GM12878 (cell line): ENCODE data around the gene TUBD1. TPM values are rescaled to one million over a fixed set of nuclear protein-coding genes. Genes with fewer than 3 reads are reported as not detected.

Experiments
- ATAC-seq: fragments of 200-7000 bp; cut with Tn5 transposase; 3 replicates; pipeline ENCODE4 v1.9.1; 2020; ENCODE audit warnings: mild to moderate bottlenecking, moderate library complexity
- BruUV-seq: library from RNA; stranded (reverse); fragments of 400-500 nt; replicated peaks from 2 replicates; lab custom pipeline; 2021; lab: Mats Ljungman, UMichigan
- CTCF ChIA-PET: fragments of 300-600 bp; sonication (Branson Sonifier 250); formaldehyde crosslinking; extraction: SDS; loops from one replicate; lab custom pipeline; 2021; ENCODE audit warnings: inconsistent platforms; lab: Yijun Ruan, JAX
- POLR2A ChIA-PET: fragments of 350-600 bp; formaldehyde crosslinking; extraction: SDS; loops from one replicate; lab custom pipeline; 2021; ENCODE audit warnings: inconsistent platforms; lab: Charles Lee
- RAD21 ChIA-PET: fragments of 300-600 bp; sonication (Branson Sonifier 250); formaldehyde crosslinking; loops from one replicate; lab custom pipeline; 2023; ENCODE audit warnings: antibody characterized with exemption; ENCODE audit not compliant: unreplicated experiment; lab: Charles Lee
- SMC1A ChIA-PET: fragments of 300-600 bp; sonication (Branson Sonifier 250); formaldehyde crosslinking; loops from one replicate; lab custom pipeline; 2023; ENCODE audit not compliant: unreplicated experiment, uncharacterized antibody; lab: Charles Lee
- DNase-seq: peaks from one replicate; pipeline ENCODE4 v3.0.0-alpha.2; 2011; ENCODE audit warnings: low read depth, low spot score
- FAIRE-seq: peaks from 3 replicates; lab custom pipeline; 2011; peaks lifted over from hg19 to GRCh38; lab: Jason Lieb, UNC
- H2AFZ ChIP-seq: 2 replicates; pipeline ENCODE4 v1.6.0; 2011; ENCODE audit warnings: low read depth, low read length, control low read depth; ENCODE audit not compliant: control insufficient read depth
- H3K27ac ChIP-seq: 2 replicates; pipeline ENCODE4 v1.5.1; 2011; ENCODE audit warnings: control low read depth; ENCODE audit not compliant: control insufficient read depth, insufficient read depth
- H3K27me3 ChIP-seq, 2 experiments: replicated peaks in 1 of 2; 2 replicates each; pipeline versions ENCODE4 v1.6.0 to v1.6.1; 2011; ENCODE audit warnings: low read length in 1 of 2; ENCODE audit not compliant: control insufficient read depth in 2 of 2, insufficient read depth in 2 of 2
- H3K36me3 ChIP-seq, 2 experiments: 2 replicates each; pipeline ENCODE4 v1.5.1; 2011; ENCODE audit warnings: low read length in 1 of 2; ENCODE audit not compliant: control insufficient read depth in 2 of 2, insufficient read depth in 2 of 2
- H3K4me1 ChIP-seq: 2 replicates; pipeline ENCODE4 v1.6.1; 2011; ENCODE audit warnings: mild to moderate bottlenecking, low read length, moderate library complexity, mixed read lengths; ENCODE audit not compliant: control insufficient read depth, insufficient read depth
- H3K4me2 ChIP-seq: 2 replicates; pipeline ENCODE4 v1.6.0; 2011; ENCODE audit warnings: control low read depth; ENCODE audit not compliant: control insufficient read depth, insufficient read depth
- H3K4me3 ChIP-seq: fragments of 200-600 bp; sonication (generic); 2 replicates; pipeline ENCODE4 v1.5.1; 2016
- H3K79me2 ChIP-seq: 2 replicates; pipeline ENCODE4 v1.6.0; 2011; ENCODE audit warnings: low read length; ENCODE audit not compliant: control insufficient read depth, insufficient read depth
- H3K9ac ChIP-seq: 2 replicates; pipeline ENCODE4 v1.8.0; 2011; ENCODE audit warnings: low read length, control low read depth, mixed read lengths; ENCODE audit not compliant: control insufficient read depth, insufficient read depth
- H3K9me3 ChIP-seq: replicated peaks from 3 replicates; pipeline ENCODE4 v1.5.1; 2011; ENCODE audit warnings: mild to moderate bottlenecking, low read length; ENCODE audit not compliant: control insufficient read depth, insufficient read depth
- H4K20me1 ChIP-seq: 2 replicates; pipeline ENCODE4 v1.6.0; 2011; ENCODE audit not compliant: control insufficient read depth, insufficient read depth
- ATF3 ChIP-seq: IDR thresholded peaks from 2 replicates; pipeline ENCODE4 v1.6.1; 2011; ENCODE audit warnings: low read depth, mild to moderate bottlenecking, low read length, moderate library complexity, borderline replicate concordance; ENCODE audit errors: extremely low read depth
- ETV6 ChIP-seq, 2 experiments: fragments of 450-650 bp in 1 of 2; IDR thresholded peaks in 1 of 2; conservative IDR thresholded peaks in 1 of 2; 2 replicates each; pipeline ENCODE4 v1.6.1; 2014; ENCODE audit warnings: antibody characterized with exemption in 1 of 2, borderline replicate concordance in 1 of 2, low read depth in 1 of 2, mild to moderate bottlenecking in 1 of 2, moderate library complexity in 1 of 2
- MEF2A ChIP-seq: IDR thresholded peaks from 2 replicates; pipeline ENCODE4 v1.6.1; 2011; ENCODE audit warnings: low read depth, mild to moderate bottlenecking, low read length, moderate library complexity; ENCODE audit not compliant: insufficient read depth
- RCOR1 ChIP-seq: conservative IDR thresholded peaks from 2 replicates; pipeline ENCODE4 v1.6.1; 2012; ENCODE audit warnings: low read depth, low read length, improper control_type of control experiment
- RELA ChIP-seq: fragments of 450-650 bp; IDR thresholded peaks from 2 replicates; pipeline ENCODE4 v1.8.0; 2014; ENCODE audit warnings: borderline replicate concordance; ENCODE audit not compliant: partially characterized antibody
- TCF7 ChIP-seq: IDR thresholded peaks from 2 replicates; pipeline ENCODE4 v1.6.1; 2014; ENCODE audit warnings: antibody characterized with exemption, borderline replicate concordance
- WGBS: methylation state at CpG from one replicate; pipeline ENCODE4 v1.1.6; 2016; ENCODE audit warnings: low lambda C conversion rate; ENCODE audit not compliant: insufficient replicate concordance, insufficient coverage; ENCODE audit errors: missing lambda C conversion rate; 5-methylcytosine and 5-hydroxymethylcytosine counted together
- in situ Hi-C: fragments of 300-500 bp; cut with MboI; formaldehyde crosslinking; loops from 9 replicates; pipeline ENCODE4 v1.14.3; 2018; ENCODE audit warnings: mixed read lengths
- intact Hi-C: fragments of 100-400 bp; cut with micrococcal nuclease; formaldehyde crosslinking; loops from one replicate; pipeline ENCODE4 v1.14.2; 2022; ENCODE audit not compliant: unreplicated experiment
- polyA plus RNA-seq, 11 experiments: library from polyadenylated mRNA; depleted of rRNA in 4 of 11; unstranded in 6 of 11; stranded (reverse) in 5 of 11; fragments of >200 nt; fragmentation: Nextera tagmentation in 4 of 11; fragmentation: Illumina TruSeq in 1 of 11; extraction: Ambion mirVana in 4 of 11; extraction: Trizol in 1 of 11; gene quantifications; 1 replicate in 1 of 11; 2 replicates in 10 of 11; pipeline versions ENCODE4 v1.2.1 to v1.2.3, GENCODE V29; 2011 to 2016; ENCODE audit warnings: inconsistent platforms in 2 of 11, missing spikeins in 2 of 11, low read depth in 1 of 11
- total RNA-seq, 4 experiments: library from RNA; depleted of rRNA in 3 of 4; stranded (reverse); fragments of >200 nt in 3 of 4; fragmentation: Illumina TruSeq in 1 of 4; extraction: Trizol in 1 of 4; gene quantifications; 2 replicates each; pipeline versions ENCODE4 v1.2.1 to v1.2.3, GENCODE V29; 2013 to 2021

Gene TUBD1
- total and polyA plus RNA-seq, 10 of the 15 experiments (the other 5 are each of a cell fraction or from before 2014, with no cell fraction given) = 5.3 to 10.8 (median 8.3) TPM

DNA sequence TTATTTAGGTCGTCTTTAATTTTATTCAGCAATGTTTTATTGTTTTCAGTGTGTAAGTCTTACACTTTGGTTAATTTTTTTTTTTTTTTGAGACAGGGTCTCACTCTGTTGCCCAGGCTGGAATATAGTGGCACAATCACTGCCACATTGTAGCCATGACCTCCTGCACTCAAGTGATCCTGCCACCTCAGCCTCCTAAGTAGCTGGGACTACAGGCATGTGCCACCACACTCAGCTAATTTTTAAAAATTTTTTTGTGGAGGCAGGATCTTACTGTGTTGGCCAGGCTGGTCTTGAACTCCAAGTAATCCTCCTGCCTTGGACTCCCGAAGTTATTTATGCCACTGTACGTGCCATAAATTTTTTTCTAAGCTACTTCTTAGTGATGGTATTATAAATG lies 14.7 kb upstream of the TUBD1 start (continued):
- TF ChIP-seq RELA (no peak), RCOR1 (no peak)
- TF ChIP-seq, all 136 proteins: peak for 0

GRCh38 chr17:59903455-59903854 lies 10.7 kb upstream of the TUBD1 start:
- H2AFZ ChIP-seq = no peak overlapping the region
- no peaks in the 10 kb centered on the region; a peak in 1 of 4 replicates for H3K36me3 ChIP-seq
- ChIA-PET POLR2A (no interaction called here), RAD21 (no interaction called here), SMC1A (interaction anchor here (0.6 to 2.4 kb wide), 2 partner anchors 11 to 568 kb away, joined by 3 to 7 read pairs; no protein-coding TSS in a partner anchor), CTCF (interaction anchor here (3.8 kb wide), 1 partner anchor 11 kb away, joined by 23 read pairs; no protein-coding TSS in a partner anchor)
- no peaks in the 10 kb centered on the region for H4K20me1 ChIP-seq
- H3K4me1 ChIP-seq = no peaks in the 10 kb centered on the region
- no peak overlapping the region for H3K9ac ChIP-seq
- intact Hi-C loops = no loop called here
- no peaks in the 10 kb centered on the region for H3K9me3 ChIP-seq
- no peaks in the 10 kb centered on the region for H3K27me3 ChIP-seq
- WGBS = 69% methylated on average over 2 of the region's 2 CpGs
- no peak for ATAC-seq
- peak in 1 of 2 experiments; percentile 34; a peak in 1 of 4 replicates for TF ChIP-seq ETV6 (conservative IDR thresholded peaks at IDR 0.05 in 1 of 2, IDR thresholded peaks at IDR 0.05 in 1 of 2; ENCODE audit: borderline replicate concordance in 1 of 2, low read depth in 1 of 2)
- no peak for TF ChIP-seq TCF7
- no peak for TF ChIP-seq MEF2A
- TF ChIP-seq ATF3 = no peak
- in situ Hi-C loops = no loop called here
- H3K4me2 ChIP-seq = no peak overlapping the region
- BruUV-seq = no TSS peak
- no peak overlapping the region for H3K4me3 ChIP-seq
- no peak for DNase-seq
- no peak for FAIRE-seq
- H3K79me2 ChIP-seq = peaks cover 41% of the 10 kb centered on the region
- no peak overlapping the region for H3K27ac ChIP-seq
